DOHH2 (cell line): ENCODE measurements around the gene ZFYVE1.

ENCODE experiments used
- H3F3A ChIP-seq: fragments of 200-600 bp; sonication (generic), shearing (Covaris generic); 2 replicates; pipeline ENCODE4 v1.6.0; 2016; ENCODE audit warnings: antibody characterized with exemption, mild to moderate bottlenecking; ENCODE audit not compliant: control insufficient read depth, insufficient read depth
- H3K27ac ChIP-seq: fragments of 200-600 bp; sonication (generic); 2 replicates; pipeline ENCODE4 v1.5.1; 2014; ENCODE audit warnings: low read depth, mild to moderate bottlenecking, low read length, moderate library complexity
- H3K27me3 ChIP-seq: fragments of 200-600 bp; sonication (generic); 2 replicates; pipeline ENCODE4 v1.6.1; 2014; ENCODE audit warnings: mild to moderate bottlenecking, low read length, mixed read lengths; ENCODE audit not compliant: control insufficient read depth
- H3K36me3 ChIP-seq: fragments of 200-600 bp; sonication (generic); 2 replicates; pipeline ENCODE4 v1.6.1; 2014; ENCODE audit warnings: mild to moderate bottlenecking, low read length, moderate library complexity, mixed read lengths; ENCODE audit not compliant: control insufficient read depth
- H3K4me1 ChIP-seq: fragments of 200-600 bp; sonication (generic); 2 replicates; pipeline ENCODE4 v1.6.1; 2014; ENCODE audit warnings: mild to moderate bottlenecking, low read length, mixed read lengths; ENCODE audit not compliant: control insufficient read depth
- H3K4me2 ChIP-seq: fragments of 200-600 bp; sonication (generic); 2 replicates; pipeline ENCODE4 v1.6.0; 2014; ENCODE audit warnings: mild to moderate bottlenecking, low read length, moderate library complexity
- H3K4me3 ChIP-seq: fragments of 200-600 bp; sonication (generic); 2 replicates; pipeline ENCODE4 v1.5.1; 2014; ENCODE audit warnings: mild to moderate bottlenecking, low read length, mixed read lengths
- H3K79me2 ChIP-seq: fragments of 200-600 bp; sonication (generic); 2 replicates; pipeline ENCODE4 v1.6.1; 2014; ENCODE audit warnings: mild to moderate bottlenecking, low read length, mixed read lengths; ENCODE audit not compliant: control insufficient read depth
- H3K9me2 ChIP-seq: fragments of 200-600 bp; sonication (generic); replicated peaks from 2 replicates; pipeline ENCODE4 v1.6.1; 2014; ENCODE audit warnings: mild to moderate bottlenecking, low read length, mixed read lengths; ENCODE audit not compliant: control insufficient read depth
- H3K9me3 ChIP-seq: fragments of 200-600 bp; sonication (generic); 2 replicates; pipeline ENCODE4 v1.6.1; 2014; ENCODE audit warnings: antibody characterized with exemption, low read length, mixed read lengths; ENCODE audit not compliant: control insufficient read depth, insufficient read depth
- H4K20me1 ChIP-seq: fragments of 200-600 bp; sonication (generic); 2 replicates; pipeline ENCODE4 v1.6.0; 2014; ENCODE audit warnings: low read depth, mild to moderate bottlenecking, antibody characterized with exemption, low read length, moderate library complexity; ENCODE audit not compliant: control insufficient read depth, insufficient read depth
- EZH2phosphoT487 ChIP-seq: fragments of 200-600 bp; sonication (generic); IDR thresholded peaks from 2 replicates; pipeline ENCODE4 v1.6.1; 2017; ENCODE audit warnings: borderline replicate concordance, mild to moderate bottlenecking, antibody characterized with exemption, low read length, moderate library complexity, mixed read lengths
- TF ChIP-seq, protein P1 (sequence below): fragments of 200-600 bp; sonication (generic); IDR thresholded peaks from one replicate; pipeline ENCODE4 v1.5.1; 2014; ENCODE audit warnings: antibody characterized with exemption, mild to moderate bottlenecking, low read depth, low read length; ENCODE audit not compliant: poor library complexity, severe bottlenecking

Gene ZFYVE1

DNA sequence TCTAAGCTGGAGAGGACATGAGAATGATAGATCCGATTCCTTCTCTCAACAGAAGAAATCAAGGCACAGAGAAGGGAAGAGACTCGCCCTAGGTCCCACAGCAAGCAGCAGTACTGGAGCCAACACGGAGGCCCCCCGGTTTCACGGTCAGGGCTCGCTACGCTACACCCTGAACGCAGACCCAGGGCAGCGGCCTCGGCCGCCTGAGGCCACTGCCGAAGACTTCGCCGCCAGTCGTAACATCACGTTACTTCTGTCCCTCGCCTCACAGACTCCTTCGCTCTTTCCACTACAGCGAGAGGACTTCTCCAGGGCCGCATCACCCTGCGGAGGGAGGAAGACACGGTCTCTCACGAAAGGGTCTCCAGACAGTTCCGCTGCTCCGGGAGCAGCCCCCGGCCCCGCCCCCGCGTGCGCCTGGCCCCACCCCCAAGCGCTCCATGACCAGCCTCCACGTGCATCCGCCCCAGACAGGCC, 101.1 kb downstream of the ZFYVE1 start:
- Histone ChIP-seq H3K4me2 (peak overlapping the region; percentile 75), H3K4me1 (peaks cover 12% of the 10 kb centered on the region), H3K27ac (no peak overlapping the region), H3K4me3 (peak overlapping the region; percentile 88), H3F3A (no peaks in the 10 kb centered on the region), H4K20me1 (no peaks in the 10 kb centered on the region), H3K36me3 (no peaks in the 10 kb centered on the region), H3K79me2 (peaks cover 42% of the 10 kb centered on the region), H3K9me2 (no peaks in the 10 kb centered on the region), H3K27me3 (peaks cover 5% of the 10 kb centered on the region), H3K9me3 (no peaks in the 10 kb centered on the region)
- TF ChIP-seq, protein P1, sequence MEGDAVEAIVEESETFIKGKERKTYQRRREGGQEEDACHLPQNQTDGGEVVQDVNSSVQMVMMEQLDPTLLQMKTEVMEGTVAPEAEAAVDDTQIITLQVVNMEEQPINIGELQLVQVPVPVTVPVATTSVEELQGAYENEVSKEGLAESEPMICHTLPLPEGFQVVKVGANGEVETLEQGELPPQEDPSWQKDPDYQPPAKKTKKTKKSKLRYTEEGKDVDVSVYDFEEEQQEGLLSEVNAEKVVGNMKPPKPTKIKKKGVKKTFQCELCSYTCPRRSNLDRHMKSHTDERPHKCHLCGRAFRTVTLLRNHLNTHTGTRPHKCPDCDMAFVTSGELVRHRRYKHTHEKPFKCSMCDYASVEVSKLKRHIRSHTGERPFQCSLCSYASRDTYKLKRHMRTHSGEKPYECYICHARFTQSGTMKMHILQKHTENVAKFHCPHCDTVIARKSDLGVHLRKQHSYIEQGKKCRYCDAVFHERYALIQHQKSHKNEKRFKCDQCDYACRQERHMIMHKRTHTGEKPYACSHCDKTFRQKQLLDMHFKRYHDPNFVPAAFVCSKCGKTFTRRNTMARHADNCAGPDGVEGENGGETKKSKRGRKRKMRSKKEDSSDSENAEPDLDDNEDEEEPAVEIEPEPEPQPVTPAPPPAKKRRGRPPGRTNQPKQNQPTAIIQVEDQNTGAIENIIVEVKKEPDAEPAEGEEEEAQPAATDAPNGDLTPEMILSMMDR, result no peak
- TF ChIP-seq EZH2phosphoT487, result no peak

DNA sequence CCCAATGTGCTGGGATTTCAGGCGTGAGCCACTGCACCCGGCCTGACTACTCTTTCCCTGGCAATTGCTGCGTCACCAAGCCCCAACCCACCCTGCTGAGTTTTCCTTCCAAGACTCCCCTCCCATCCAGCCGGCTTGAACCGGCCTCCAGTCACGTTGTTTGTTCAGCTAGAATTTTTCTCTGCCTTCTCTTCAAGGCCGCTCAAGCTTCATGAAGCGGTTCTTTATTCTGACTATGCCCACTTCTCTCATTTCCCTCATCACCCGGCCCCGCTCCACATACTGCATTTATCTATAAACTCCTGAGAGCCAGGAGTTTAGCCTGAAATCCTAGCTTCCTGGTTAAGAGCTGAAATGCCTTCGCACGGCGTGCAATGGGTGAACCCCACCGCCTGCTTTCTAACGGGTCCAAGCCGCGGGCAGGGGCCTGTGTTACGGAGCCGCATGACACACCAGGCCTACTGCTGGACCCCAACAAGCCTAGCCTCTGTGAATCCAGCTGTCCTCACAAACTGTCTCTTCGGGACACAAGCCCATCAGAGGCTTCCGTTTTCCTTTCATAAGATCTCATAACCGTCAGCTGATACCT, 101.6 kb downstream of the ZFYVE1 start:
- Histone ChIP-seq H3K4me1 (peaks cover 12% of the 10 kb centered on the region), H3F3A (no peaks in the 10 kb centered on the region), H3K9me3 (no peaks in the 10 kb centered on the region), H3K27ac (no peak overlapping the region), H3K4me2 (peak overlapping the region; percentile 75), H3K36me3 (no peaks in the 10 kb centered on the region), H3K79me2 (peaks cover 37% of the 10 kb centered on the region), H3K9me2 (no peaks in the 10 kb centered on the region), H3K27me3 (peaks cover 7% of the 10 kb centered on the region), H4K20me1 (no peaks in the 10 kb centered on the region), H3K4me3 (peak overlapping the region; percentile 88)
- no peak for TF ChIP-seq EZH2phosphoT487
- TF ChIP-seq, protein P1, result no peak

DNA sequence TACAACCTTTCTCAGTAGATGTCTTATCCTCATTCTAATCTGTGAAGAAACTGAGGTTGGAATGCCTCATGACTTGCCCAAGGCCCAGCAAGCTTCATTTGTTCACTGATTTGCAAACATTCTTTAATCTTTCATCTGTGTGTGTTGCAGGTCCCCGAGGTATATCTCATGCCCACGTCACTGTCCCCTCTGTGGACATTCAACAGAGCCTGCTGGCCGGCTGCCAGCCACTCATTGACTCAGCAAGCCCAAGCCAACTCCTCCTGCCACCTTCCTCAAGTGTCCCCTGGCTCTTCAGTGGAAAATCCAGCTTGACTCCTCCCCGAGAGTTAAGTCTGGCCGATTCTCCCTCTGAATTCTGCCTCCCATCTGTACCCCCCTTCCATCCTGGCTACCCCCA, 102.6 kb downstream of the ZFYVE1 start:
- no peak overlapping the region for H3K4me2 ChIP-seq
- TF ChIP-seq, protein P1, result no peak
- TF ChIP-seq EZH2phosphoT487, result no peak
- no peaks in the 10 kb centered on the region for H3F3A ChIP-seq
- peaks cover 14% of the 10 kb centered on the region for H3K27me3 ChIP-seq
- H3K36me3 ChIP-seq, result no peaks in the 10 kb centered on the region
- H3K79me2 ChIP-seq, result peaks cover 27% of the 10 kb centered on the region
- H3K9me2 ChIP-seq, result no peaks in the 10 kb centered on the region
- no peaks in the 10 kb centered on the region for H4K20me1 ChIP-seq
- no peak overlapping the region for H3K4me3 ChIP-seq
- no peak overlapping the region for H3K27ac ChIP-seq
- no peaks in the 10 kb centered on the region for H3K9me3 ChIP-seq
- H3K4me1 ChIP-seq, result peaks cover 12% of the 10 kb centered on the region
